Erythroblast (primary cell): ENCODE measurements around the gene MLLT1.

Experiments
- GATA1 ChIP-seq: IDR thresholded peaks from 2 replicates; pipeline ENCODE4 v1.6.1; 2011; ENCODE audit warnings: low read depth, mild to moderate bottlenecking, control low read depth, low read length, moderate library complexity
- POLR2A ChIP-seq: IDR thresholded peaks from 2 replicates; pipeline ENCODE4 v1.6.1; 2011; ENCODE audit warnings: mild to moderate bottlenecking, low read length

- no peak for TF ChIP-seq POLR2A
- TF ChIP-seq GATA1, result no peak
Measured at GRCh38 chr19:6167115-6167514, 112.7 kb downstream of the MLLT1 start.
